Activated naive CD4-positive, alpha-beta T cell treated with anti-CD3 and anti-CD28 coated beads, Interleukin-2, amount 10 ng/mL, durations not matched to agents 7 days and 5 days (primary cell): Measurements from ENCODE around the gene PLA2G15.

Experiments
- CTCF ChIA-PET: fragments of 350-600 bp; sonication (Branson Sonifier 250); formaldehyde crosslinking; loops from one replicate; lab custom pipeline; 2021; ENCODE audit warnings: antibody characterized with exemption; lab: Charles Lee
- DNase-seq: peaks from one replicate; pipeline ENCODE4 v3.0.0-alpha.2; 2020
- H3K27ac Mint-ChIP-seq: one replicate; pipeline ENCODE4 v1.8.0; 2021; ENCODE audit warnings: mild to moderate bottlenecking, moderate library complexity, mixed read lengths
- H3K27me3 Mint-ChIP-seq: one replicate; pipeline ENCODE4 v1.8.0; 2021; ENCODE audit warnings: mild to moderate bottlenecking, mixed read lengths
- H3K36me3 Mint-ChIP-seq: one replicate; pipeline ENCODE4 v1.8.0; 2021; ENCODE audit warnings: mixed read lengths
- H3K4me1 Mint-ChIP-seq: one replicate; pipeline ENCODE4 v1.8.0; 2021; ENCODE audit warnings: mixed read lengths
- H3K4me3 Mint-ChIP-seq: one replicate; pipeline ENCODE4 v1.8.0; 2021; ENCODE audit warnings: mild to moderate bottlenecking, moderate library complexity, mixed read lengths
- H3K9me3 Mint-ChIP-seq: one replicate; pipeline ENCODE4 v1.8.0; 2021; ENCODE audit warnings: mixed read lengths

Gene PLA2G15

GRCh38 chr16:68244903-68245853 lies at the start of gene PLA2G15:
Gene PLA2G15, plus strand, starts transcription at chr16:68245373. Its CDS starts 54 bp downstream, at chr16:68245427.
- H3K27me3 Mint-ChIP-seq, result peaks cover 26% of the 10 kb centered on the region
- H3K36me3 Mint-ChIP-seq, result peaks cover 13% of the 10 kb centered on the region
- H3K4me3 Mint-ChIP-seq, result peak within 1 kb of the TSS; percentile 96
- H3K9me3 Mint-ChIP-seq, result no peaks in the 10 kb centered on the region
- peak; percentile 97 for DNase-seq
- CTCF ChIA-PET, result interaction anchor here (1.5 to 4.0 kb wide), 2 partner anchors 10 to 83 kb away, joined by 4 to 26 read pairs; no protein-coding TSS in a partner anchor
- peaks cover 24% of the 10 kb centered on the region for H3K4me1 Mint-ChIP-seq
- H3K27ac Mint-ChIP-seq, result peak within 1 kb of the TSS; percentile 78

- no peak for DNase-seq
- Mint-ChIP-seq H3K27me3 (no peaks in the 10 kb centered on the region), H3K36me3 (peaks cover 26% of the 10 kb centered on the region), H3K27ac (no peak overlapping the region), H3K9me3 (no peaks in the 10 kb centered on the region), H3K4me3 (no peak overlapping the region), H3K4me1 (peaks cover 2% of the 10 kb centered on the region)
- CTCF ChIA-PET, result no interaction called here
Observed at GRCh38 chr16:68197250-68197649, 47.9 kb upstream of the PLA2G15 start.

GRCh38 chr16:68200088-68200783 lies 44.9 kb upstream of the PLA2G15 start:
- H3K4me3 Mint-ChIP-seq, result no peak overlapping the region
- H3K27me3 Mint-ChIP-seq, result no peaks in the 10 kb centered on the region
- CTCF ChIA-PET, result interaction anchor here (0.7 to 1.0 kb wide), 2 partner anchors 108 to 1671 kb away, joined by 3 read pairs; no protein-coding TSS in a partner anchor
- peaks cover 2% of the 10 kb centered on the region for H3K4me1 Mint-ChIP-seq
- H3K36me3 Mint-ChIP-seq, result peaks cover 14% of the 10 kb centered on the region
- no peak overlapping the region for H3K27ac Mint-ChIP-seq
- no peak for DNase-seq
- no peaks in the 10 kb centered on the region for H3K9me3 Mint-ChIP-seq

- peaks cover 2% of the 10 kb centered on the region for H3K4me1 Mint-ChIP-seq
- CTCF ChIA-PET, result interaction anchor here (0.8 kb wide), 1 partner anchor 63 kb away, joined by 3 read pairs; no protein-coding TSS in a partner anchor
- H3K4me3 Mint-ChIP-seq, result no peak overlapping the region
- H3K9me3 Mint-ChIP-seq, result no peaks in the 10 kb centered on the region
- no peak for DNase-seq
- no peaks in the 10 kb centered on the region for H3K27me3 Mint-ChIP-seq
- peaks cover 20% of the 10 kb centered on the region for H3K36me3 Mint-ChIP-seq
- no peak overlapping the region for H3K27ac Mint-ChIP-seq
Observed at GRCh38 chr16:68202091-68202519, 43.1 kb upstream of the PLA2G15 start.

GRCh38 chr16:68206245-68206644 lies 38.9 kb upstream of the PLA2G15 start:
- Mint-ChIP-seq H3K36me3 (peaks cover 28% of the 10 kb centered on the region), H3K9me3 (no peaks in the 10 kb centered on the region), H3K27me3 (no peaks in the 10 kb centered on the region), H3K4me3 (no peak overlapping the region), H3K4me1 (peaks cover 24% of the 10 kb centered on the region), H3K27ac (no peak overlapping the region)
- CTCF ChIA-PET, result no interaction called here
- DNase-seq, result no peak

GRCh38 chr16:68214726-68215125 lies 30.4 kb upstream of the PLA2G15 start:
- CTCF ChIA-PET, result no interaction called here
- Mint-ChIP-seq H3K27me3 (no peaks in the 10 kb centered on the region), H3K36me3 (peaks cover 42% of the 10 kb centered on the region), H3K27ac (no peak overlapping the region), H3K4me1 (peaks cover 26% of the 10 kb centered on the region), H3K9me3 (no peaks in the 10 kb centered on the region), H3K4me3 (no peak overlapping the region)
- no peak for DNase-seq

GRCh38 chr16:68215302-68215701 lies 29.9 kb upstream of the PLA2G15 start:
- DNase-seq, result no peak
- no peaks in the 10 kb centered on the region for H3K9me3 Mint-ChIP-seq
- H3K4me1 Mint-ChIP-seq, result peaks cover 21% of the 10 kb centered on the region
- no peak overlapping the region for H3K4me3 Mint-ChIP-seq
- H3K27ac Mint-ChIP-seq, result no peak overlapping the region
- H3K27me3 Mint-ChIP-seq, result no peaks in the 10 kb centered on the region
- CTCF ChIA-PET, result no interaction called here
- peaks cover 45% of the 10 kb centered on the region for H3K36me3 Mint-ChIP-seq

- Mint-ChIP-seq H3K4me1 (peaks cover 12% of the 10 kb centered on the region), H3K27me3 (no peaks in the 10 kb centered on the region), H3K9me3 (no peaks in the 10 kb centered on the region), H3K27ac (peak overlapping the region; percentile 74), H3K4me3 (no peak overlapping the region), H3K36me3 (peaks cover 42% of the 10 kb centered on the region)
- CTCF ChIA-PET, result interaction anchor here (1.5 to 1.9 kb wide), 2 partner anchors 11 to 14 kb away, joined by 3 to 4 read pairs; no protein-coding TSS in a partner anchor
- no peak for DNase-seq
Observed at GRCh38 chr16:68216240-68216639, 28.9 kb upstream of the PLA2G15 start.

- CTCF ChIA-PET, result interaction anchor here (1.5 to 2.0 kb wide), 3 partner anchors 10 to 124 kb away, joined by 3 to 5 read pairs (median 4); no protein-coding TSS in a partner anchor
- no peak for DNase-seq
- Mint-ChIP-seq H3K27ac (no peak overlapping the region), H3K36me3 (peaks cover 41% of the 10 kb centered on the region), H3K4me3 (no peak overlapping the region), H3K9me3 (no peaks in the 10 kb centered on the region), H3K27me3 (no peaks in the 10 kb centered on the region), H3K4me1 (peaks cover 3% of the 10 kb centered on the region)
Observed at GRCh38 chr16:68217506-68217905, 27.7 kb upstream of the PLA2G15 start.

GRCh38 chr16:68219725-68220351 lies 25.3 kb upstream of the PLA2G15 start:
- Mint-ChIP-seq H3K9me3 (no peaks in the 10 kb centered on the region), H3K27ac (no peak overlapping the region), H3K4me3 (no peak overlapping the region), H3K27me3 (no peaks in the 10 kb centered on the region), H3K4me1 (peaks cover 3% of the 10 kb centered on the region), H3K36me3 (peaks cover 37% of the 10 kb centered on the region)
- CTCF ChIA-PET, result interaction anchor here (1.0 kb wide), 1 partner anchor 8 kb away, joined by 5 read pairs; no protein-coding TSS in a partner anchor
- DNase-seq, result no peak

- H3K9me3 Mint-ChIP-seq, result no peaks in the 10 kb centered on the region
- peaks cover 36% of the 10 kb centered on the region for H3K36me3 Mint-ChIP-seq
- H3K4me1 Mint-ChIP-seq, result peaks cover 23% of the 10 kb centered on the region
- H3K27ac Mint-ChIP-seq, result no peak overlapping the region
- H3K27me3 Mint-ChIP-seq, result no peaks in the 10 kb centered on the region
- no peak for DNase-seq
- no peak overlapping the region for H3K4me3 Mint-ChIP-seq
- CTCF ChIA-PET, result no interaction called here
Observed at GRCh38 chr16:68223072-68223471, 22.1 kb upstream of the PLA2G15 start.

GRCh38 chr16:68226116-68226515 lies 19.1 kb upstream of the PLA2G15 start:
- Mint-ChIP-seq H3K27ac (no peak overlapping the region), H3K27me3 (no peaks in the 10 kb centered on the region), H3K36me3 (peaks cover 36% of the 10 kb centered on the region), H3K4me1 (peaks cover 36% of the 10 kb centered on the region), H3K4me3 (no peak overlapping the region), H3K9me3 (no peaks in the 10 kb centered on the region)
- CTCF ChIA-PET, result interaction anchor here (1.1 to 4.3 kb wide), 3 partner anchors 133 to 152 kb away, joined by 3 to 47 read pairs (median 4); partner anchors contain the start of gene NFATC3
- DNase-seq, result no peak

- Mint-ChIP-seq H3K36me3 (peaks cover 32% of the 10 kb centered on the region), H3K4me1 (peaks cover 36% of the 10 kb centered on the region), H3K9me3 (no peaks in the 10 kb centered on the region), H3K27ac (peak overlapping the region; percentile 62), H3K27me3 (no peaks in the 10 kb centered on the region), H3K4me3 (no peak overlapping the region)
- CTCF ChIA-PET, result interaction anchor here (0.5 to 4.3 kb wide), 16 partner anchors 8 to 573 kb away, joined by 3 to 47 read pairs (median 4); partner anchors contain the start of gene NFATC3
- DNase-seq, result peak; percentile 56
Observed at GRCh38 chr16:68227183-68227793, 17.9 kb upstream of the PLA2G15 start.
